ENCODE measurements around the gene AUTS2.

AUTS2 gene

DNA sequence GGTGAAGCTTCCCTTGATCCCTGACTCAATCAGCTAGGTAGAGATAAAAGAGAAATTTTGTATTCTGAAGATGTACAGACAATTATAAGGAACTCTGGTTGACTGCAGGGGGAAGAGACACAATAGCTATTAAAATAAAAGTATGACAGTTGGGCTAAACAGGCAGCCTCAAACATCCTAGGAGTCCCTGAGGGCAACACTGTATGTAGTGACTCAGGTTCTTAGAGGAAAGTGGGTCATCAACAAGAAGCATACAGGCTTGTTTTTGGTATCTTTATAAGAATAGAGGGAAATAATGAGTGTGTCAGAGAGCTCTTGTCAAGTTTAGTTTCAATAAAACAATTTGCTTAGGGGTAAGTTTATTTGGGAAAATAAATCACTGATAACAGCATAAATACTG is 150.3 kb downstream of the AUTS2 start:
- H3K27me3 ChIP-seq (ENCODE audit: control insufficient read depth, insufficient read depth, low read length), result no peaks in the 10 kb centered on the region
- H3K4me3 ChIP-seq (ENCODE audit: low read depth, low read length), result no peak overlapping the region
- no peaks in the 10 kb centered on the region for H3K36me3 ChIP-seq (ENCODE audit: control insufficient read depth, insufficient read depth, low read length)
- no peak overlapping the region for H3K9ac ChIP-seq (ENCODE audit: low read length)
- H3K4me1 ChIP-seq (ENCODE audit: control insufficient read depth, insufficient read depth, low read length), result peaks cover 15% of the 10 kb centered on the region; the same call in 1 of the 2 replicates
- no peaks in the 10 kb centered on the region for H3K9me3 ChIP-seq (ENCODE audit: control insufficient read depth, insufficient read depth, low read depth, low read length)
- H3K27ac ChIP-seq (ENCODE audit: low read depth, low read length), result no peak overlapping the region

DNA sequence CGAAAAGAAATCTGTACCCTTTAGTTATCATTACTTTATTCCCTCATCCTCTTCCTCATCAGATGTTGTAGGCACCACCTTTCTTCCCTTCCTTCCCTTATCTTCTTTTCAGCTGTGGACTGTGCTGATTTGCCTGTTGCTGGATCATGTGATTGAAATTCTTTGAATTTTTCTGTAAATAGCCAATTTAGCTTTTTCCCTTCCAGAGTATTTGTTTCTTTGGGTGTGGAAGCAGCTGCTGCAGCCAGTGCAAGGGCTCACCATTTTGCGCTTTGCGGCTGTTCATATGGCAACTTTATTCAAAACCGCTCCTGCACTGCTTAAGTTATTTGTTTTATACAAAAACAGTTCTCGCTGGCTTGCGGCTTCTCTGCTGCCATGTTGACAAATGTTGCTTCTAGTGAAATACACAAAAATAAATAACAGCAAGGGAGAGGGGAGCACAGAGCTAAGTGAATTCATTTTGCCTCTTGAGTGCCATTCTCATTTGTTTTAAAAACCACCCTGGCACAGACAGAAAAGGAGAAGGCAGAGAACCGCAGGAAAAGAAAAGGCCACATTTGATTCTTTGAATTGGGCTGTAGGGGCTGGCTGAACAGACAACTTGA is 151.2 kb downstream of the AUTS2 start:
- peak overlapping the region; percentile 36; the same call in 1 of the 2 replicates for H3K27ac ChIP-seq (ENCODE audit: low read depth, low read length)
- no peaks in the 10 kb centered on the region for H3K27me3 ChIP-seq (ENCODE audit: control insufficient read depth, insufficient read depth, low read length)
- no peak overlapping the region for H3K9ac ChIP-seq (ENCODE audit: low read length)
- no peaks in the 10 kb centered on the region for H3K9me3 ChIP-seq (ENCODE audit: control insufficient read depth, insufficient read depth, low read depth, low read length)
- H3K4me3 ChIP-seq (ENCODE audit: low read depth, low read length), result no peak overlapping the region
- peaks cover 17% of the 10 kb centered on the region; the same call in 1 of the 2 replicates for H3K4me1 ChIP-seq (ENCODE audit: control insufficient read depth, insufficient read depth, low read length)
- H3K36me3 ChIP-seq (ENCODE audit: control insufficient read depth, insufficient read depth, low read length), result no peaks in the 10 kb centered on the region

DNA sequence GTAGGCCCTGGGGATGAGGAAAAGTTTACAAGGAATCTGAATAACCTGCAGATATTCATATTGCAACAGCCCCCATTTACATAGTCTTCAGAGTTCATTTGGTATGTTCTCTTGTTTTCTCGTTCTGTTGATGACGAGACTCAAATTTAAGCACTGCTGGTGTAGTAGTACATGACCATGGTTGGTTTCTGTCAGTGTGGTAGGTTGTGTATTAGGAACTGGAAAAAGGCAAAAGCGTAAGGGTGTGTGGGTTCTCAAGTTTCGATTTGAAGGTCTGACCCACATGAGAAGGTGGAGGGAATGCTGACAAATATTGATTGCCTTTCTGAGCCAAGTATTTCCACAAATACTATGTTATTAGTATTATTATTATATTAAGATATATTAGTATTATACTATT is 151.7 kb downstream of the AUTS2 start:
- Histone ChIP-seq H3K27ac (ENCODE audit: low read depth, low read length) (0 out of 2 replicates have a peak overlapping the region, but pooled peaks have one; percentile 36), H3K4me1 (ENCODE audit: control insufficient read depth, insufficient read depth, low read length) (peaks cover 17% of the 10 kb centered on the region; the same call in 1 of the 2 replicates), H3K9me3 (ENCODE audit: control insufficient read depth, insufficient read depth, low read depth, low read length) (no peaks in the 10 kb centered on the region)

DNA sequence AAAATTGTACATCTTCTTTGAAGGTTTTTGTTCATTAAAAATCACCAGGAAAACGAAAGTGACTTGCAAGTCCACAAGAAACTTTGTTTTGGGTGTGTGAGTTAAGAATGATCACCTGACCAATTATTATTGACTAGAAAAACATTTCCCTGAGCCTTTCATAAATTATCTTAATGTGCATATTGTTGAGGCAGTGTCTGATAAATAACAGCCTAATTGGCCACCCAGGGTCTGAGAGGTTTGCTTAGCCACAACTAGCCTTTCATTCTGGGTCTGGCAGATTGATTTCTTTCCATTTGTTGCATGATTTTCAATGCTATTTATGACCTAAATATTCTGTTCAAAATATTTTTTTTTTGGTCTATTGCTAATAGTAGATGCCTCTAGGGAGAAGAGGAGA is 152.8 kb downstream of the AUTS2 start:
- no peaks in the 10 kb centered on the region for H3K36me3 ChIP-seq (ENCODE audit: control insufficient read depth, insufficient read depth, low read length)
- H3K27ac ChIP-seq (ENCODE audit: low read depth, low read length), result no peak overlapping the region
- no peaks in the 10 kb centered on the region for H3K27me3 ChIP-seq (ENCODE audit: control insufficient read depth, insufficient read depth, low read length)
- H3K9ac ChIP-seq (ENCODE audit: low read length), result no peak overlapping the region
- H3K4me1 ChIP-seq (ENCODE audit: control insufficient read depth, insufficient read depth, low read length), result peaks cover 21% of the 10 kb centered on the region
- no peak overlapping the region for H3K4me3 ChIP-seq (ENCODE audit: low read depth, low read length)
- H3K9me3 ChIP-seq (ENCODE audit: control insufficient read depth, insufficient read depth, low read depth, low read length), result no peaks in the 10 kb centered on the region

More for the DNA sequence above, 151.7 kb downstream of the AUTS2 start:
- H3K36me3 ChIP-seq (ENCODE audit: control insufficient read depth, insufficient read depth, low read length), result no peaks in the 10 kb centered on the region
- H3K27me3 ChIP-seq (ENCODE audit: control insufficient read depth, insufficient read depth, low read length), result no peaks in the 10 kb centered on the region
- no peak overlapping the region for H3K4me3 ChIP-seq (ENCODE audit: low read depth, low read length)
- no peak overlapping the region for H3K9ac ChIP-seq (ENCODE audit: low read length)

DNA sequence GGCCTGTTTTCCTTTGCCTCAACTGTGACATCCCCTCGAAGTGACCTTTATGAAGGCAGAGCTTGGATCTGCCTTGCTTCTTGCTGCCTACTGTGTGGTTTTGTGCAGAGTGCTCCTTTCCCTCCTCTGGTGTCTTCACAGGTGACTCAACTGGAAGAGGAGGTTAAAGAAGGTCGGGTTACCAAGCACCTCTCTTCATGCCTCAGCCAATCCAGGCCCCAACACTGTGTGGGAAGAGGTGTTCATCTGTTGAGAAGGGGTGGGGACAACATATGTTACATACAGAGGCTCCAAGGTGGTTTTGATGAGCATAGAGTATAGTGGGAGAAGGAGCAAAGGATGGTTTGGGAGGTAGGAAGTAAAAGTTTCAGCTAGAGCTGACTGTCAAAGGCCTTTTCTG is 155.7 kb downstream of the AUTS2 start:
- Histone ChIP-seq H3K4me3 (ENCODE audit: low read depth, low read length) (no peak overlapping the region), H3K36me3 (ENCODE audit: control insufficient read depth, insufficient read depth, low read length) (no peaks in the 10 kb centered on the region), H3K4me1 (ENCODE audit: control insufficient read depth, insufficient read depth, low read length) (peaks cover 42% of the 10 kb centered on the region), H3K27me3 (ENCODE audit: control insufficient read depth, insufficient read depth, low read length) (no peaks in the 10 kb centered on the region), H3K9ac (ENCODE audit: low read length) (no peak overlapping the region), H3K9me3 (ENCODE audit: control insufficient read depth, insufficient read depth, low read depth, low read length) (no peaks in the 10 kb centered on the region), H3K27ac (ENCODE audit: low read depth, low read length) (no peak overlapping the region)

DNA sequence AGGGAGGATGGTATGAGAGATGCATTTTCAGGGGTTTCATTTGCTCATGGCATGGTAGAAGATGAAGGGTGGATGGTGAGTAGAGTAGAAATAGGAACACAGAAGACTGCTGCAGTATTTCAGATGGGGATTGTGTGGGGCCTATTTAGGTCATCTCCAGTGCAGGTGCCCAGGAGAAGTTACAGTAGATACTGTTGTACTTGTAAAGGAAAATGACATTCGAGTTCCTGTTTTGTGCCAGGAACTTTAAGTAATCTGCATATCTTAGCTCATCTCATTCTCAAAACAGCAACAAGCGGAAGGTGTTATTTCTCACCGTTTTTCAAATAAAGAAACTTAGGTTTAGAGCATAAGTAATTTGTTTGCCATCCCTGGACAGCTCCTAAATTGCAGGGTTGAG is 156.2 kb downstream of the AUTS2 start:
- H3K27ac ChIP-seq (ENCODE audit: low read depth, low read length), result no peak overlapping the region
- H3K9me3 ChIP-seq (ENCODE audit: control insufficient read depth, insufficient read depth, low read depth, low read length), result no peaks in the 10 kb centered on the region
- peaks cover 38% of the 10 kb centered on the region for H3K4me1 ChIP-seq (ENCODE audit: control insufficient read depth, insufficient read depth, low read length)
- H3K9ac ChIP-seq (ENCODE audit: low read length), result no peak overlapping the region
- H3K4me3 ChIP-seq (ENCODE audit: low read depth, low read length), result no peak overlapping the region
- H3K36me3 ChIP-seq (ENCODE audit: control insufficient read depth, insufficient read depth, low read length), result no peaks in the 10 kb centered on the region
- no peaks in the 10 kb centered on the region for H3K27me3 ChIP-seq (ENCODE audit: control insufficient read depth, insufficient read depth, low read length)

DNA sequence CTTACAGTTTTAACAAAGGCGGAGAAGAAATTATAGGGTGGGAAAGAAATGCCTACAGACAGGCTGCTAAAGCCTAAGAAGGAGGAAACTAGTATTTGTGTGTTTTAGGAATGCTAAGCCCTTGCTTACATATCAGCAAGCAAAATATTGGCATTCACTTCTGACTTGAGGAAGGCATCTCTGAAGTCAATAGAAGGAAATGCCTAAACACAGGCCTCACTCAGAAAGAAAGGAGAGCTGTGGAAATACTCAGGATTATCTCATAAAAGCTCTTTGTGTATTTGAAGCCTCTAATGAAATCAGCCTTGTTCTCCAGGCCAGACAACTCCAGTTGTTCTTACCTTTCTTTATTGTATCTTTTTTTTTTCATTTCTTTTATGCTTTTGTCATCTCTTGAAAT is 158.0 kb downstream of the AUTS2 start:
- Histone ChIP-seq H3K36me3 (ENCODE audit: control insufficient read depth, insufficient read depth, low read length) (no peaks in the 10 kb centered on the region), H3K9ac (ENCODE audit: low read length) (no peak overlapping the region), H3K4me1 (ENCODE audit: control insufficient read depth, insufficient read depth, low read length) (peaks cover 32% of the 10 kb centered on the region), H3K4me3 (ENCODE audit: low read depth, low read length) (no peak overlapping the region), H3K27ac (ENCODE audit: low read depth, low read length) (no peak overlapping the region), H3K9me3 (ENCODE audit: control insufficient read depth, insufficient read depth, low read depth, low read length) (no peaks in the 10 kb centered on the region), H3K27me3 (ENCODE audit: control insufficient read depth, insufficient read depth, low read length) (no peaks in the 10 kb centered on the region)

DNA sequence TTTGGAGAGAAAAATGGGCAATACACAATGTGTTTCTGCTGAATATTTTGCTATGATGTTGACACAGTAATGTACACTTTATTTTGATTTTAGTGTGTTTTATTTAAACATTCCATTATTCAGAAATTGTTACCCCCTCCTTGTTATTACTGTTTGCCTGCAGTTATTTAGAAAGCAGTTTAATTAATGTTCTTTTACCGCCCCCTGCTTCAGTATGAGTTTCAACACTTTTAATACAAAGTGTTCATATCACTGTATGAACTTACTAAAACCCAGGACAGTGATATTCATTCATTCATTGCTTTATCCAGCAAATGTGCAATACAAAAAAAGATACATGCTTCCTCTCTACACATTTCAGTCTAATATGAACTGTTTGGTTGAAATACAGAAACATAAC is 159.3 kb downstream of the AUTS2 start:
- no peaks in the 10 kb centered on the region for H3K27me3 ChIP-seq (ENCODE audit: control insufficient read depth, insufficient read depth, low read length)
- no peak overlapping the region for H3K27ac ChIP-seq (ENCODE audit: low read depth, low read length)
- H3K9me3 ChIP-seq (ENCODE audit: control insufficient read depth, insufficient read depth, low read depth, low read length), result no peaks in the 10 kb centered on the region
- H3K9ac ChIP-seq (ENCODE audit: low read length), result no peak overlapping the region
- H3K4me3 ChIP-seq (ENCODE audit: low read depth, low read length), result no peak overlapping the region
- H3K36me3 ChIP-seq (ENCODE audit: control insufficient read depth, insufficient read depth, low read length), result no peaks in the 10 kb centered on the region
- H3K4me1 ChIP-seq (ENCODE audit: control insufficient read depth, insufficient read depth, low read length), result peaks cover 32% of the 10 kb centered on the region

DNA sequence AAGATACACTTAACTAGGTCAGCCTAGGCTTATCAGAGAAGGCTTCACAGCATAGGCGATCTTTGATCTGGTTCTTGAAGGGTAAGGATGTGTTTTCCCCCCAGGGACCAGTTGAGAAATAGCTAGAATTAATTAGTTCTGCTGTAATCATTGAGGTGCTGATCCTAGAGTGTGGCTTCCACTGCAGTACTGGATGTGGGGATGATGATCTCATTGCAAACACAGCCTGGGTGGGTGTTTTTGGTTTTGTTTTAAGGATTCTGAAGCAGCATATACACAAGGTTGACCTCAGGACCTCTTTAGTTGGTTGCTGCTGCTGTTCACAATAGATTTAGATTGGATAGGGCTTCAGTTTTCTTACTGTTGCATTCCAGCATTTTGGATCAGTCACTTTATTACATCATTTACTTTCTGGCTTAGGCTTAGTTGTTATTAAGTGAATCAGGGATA is 159.7 kb downstream of the AUTS2 start:
- peaks cover 32% of the 10 kb centered on the region for H3K4me1 ChIP-seq (ENCODE audit: control insufficient read depth, insufficient read depth, low read length)
- H3K4me3 ChIP-seq (ENCODE audit: low read depth, low read length), result no peak overlapping the region
- H3K27ac ChIP-seq (ENCODE audit: low read depth, low read length), result no peak overlapping the region
- H3K9ac ChIP-seq (ENCODE audit: low read length), result no peak overlapping the region
- no peaks in the 10 kb centered on the region for H3K9me3 ChIP-seq (ENCODE audit: control insufficient read depth, insufficient read depth, low read depth, low read length)
- no peaks in the 10 kb centered on the region for H3K36me3 ChIP-seq (ENCODE audit: control insufficient read depth, insufficient read depth, low read length)
- no peaks in the 10 kb centered on the region for H3K27me3 ChIP-seq (ENCODE audit: control insufficient read depth, insufficient read depth, low read length)

DNA sequence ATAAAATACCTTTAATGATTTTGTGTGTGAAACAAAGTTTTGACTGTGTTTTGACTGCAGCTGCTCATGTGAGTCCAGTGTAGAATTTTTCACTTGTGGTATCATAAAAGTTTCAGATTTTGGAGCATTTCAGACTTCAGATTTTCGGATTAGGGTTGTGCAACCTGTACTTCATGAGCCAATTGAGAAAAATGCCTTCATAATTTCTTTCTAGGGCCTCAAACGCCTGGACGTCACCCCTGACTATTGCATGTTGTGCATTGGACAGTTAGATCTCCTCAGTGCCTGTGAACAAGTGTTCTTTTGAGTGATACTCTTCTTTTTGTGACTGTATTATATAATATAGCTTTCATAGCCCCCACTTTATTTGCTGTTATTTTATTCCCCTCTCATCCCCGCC is 161.1 kb downstream of the AUTS2 start:
- peaks cover 34% of the 10 kb centered on the region for H3K4me1 ChIP-seq (ENCODE audit: control insufficient read depth, insufficient read depth, low read length)
- no peak overlapping the region for H3K4me3 ChIP-seq (ENCODE audit: low read depth, low read length)
- H3K9me3 ChIP-seq (ENCODE audit: control insufficient read depth, insufficient read depth, low read depth, low read length), result no peaks in the 10 kb centered on the region
- H3K36me3 ChIP-seq (ENCODE audit: control insufficient read depth, insufficient read depth, low read length), result no peaks in the 10 kb centered on the region
- no peaks in the 10 kb centered on the region for H3K27me3 ChIP-seq (ENCODE audit: control insufficient read depth, insufficient read depth, low read length)
- H3K9ac ChIP-seq (ENCODE audit: low read length), result no peak overlapping the region
- H3K27ac ChIP-seq (ENCODE audit: low read depth, low read length), result no peak overlapping the region

DNA sequence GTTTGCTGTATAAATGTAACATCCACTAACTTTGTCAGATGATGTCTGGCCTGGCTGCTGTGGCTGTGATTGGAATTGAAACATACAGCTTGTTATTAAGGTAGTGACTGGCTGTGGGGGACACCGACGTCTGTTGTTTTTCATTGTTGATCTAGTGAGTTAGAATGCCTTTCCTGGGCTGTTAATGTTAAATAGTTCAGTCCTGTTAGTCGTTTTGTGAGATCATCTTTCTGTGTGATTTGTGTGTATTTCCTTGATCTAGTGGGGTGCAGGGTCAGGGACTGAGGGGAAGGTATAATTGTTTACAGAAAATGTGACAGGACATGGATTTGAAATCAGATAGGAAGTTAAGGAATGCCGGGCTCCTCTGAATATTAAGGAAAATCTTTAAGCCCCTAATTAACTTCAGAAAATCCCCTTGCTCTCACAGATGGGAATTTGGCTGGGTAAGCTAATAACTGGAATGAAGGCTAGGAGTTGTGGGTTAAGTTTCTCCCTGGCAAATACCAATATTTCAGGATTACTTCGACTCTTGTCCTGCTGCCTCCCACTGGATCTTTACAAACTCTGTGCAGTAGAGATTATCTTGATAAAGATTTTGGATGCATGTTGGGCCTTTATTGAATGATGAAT is 163.1 kb downstream of the AUTS2 start:
- H3K9ac ChIP-seq (ENCODE audit: low read length), result no peak overlapping the region
- H3K27ac ChIP-seq (ENCODE audit: low read depth, low read length), result no peak overlapping the region
- H3K36me3 ChIP-seq (ENCODE audit: control insufficient read depth, insufficient read depth, low read length), result no peaks in the 10 kb centered on the region
- peaks cover 31% of the 10 kb centered on the region for H3K4me1 ChIP-seq (ENCODE audit: control insufficient read depth, insufficient read depth, low read length)
- no peaks in the 10 kb centered on the region for H3K9me3 ChIP-seq (ENCODE audit: control insufficient read depth, insufficient read depth, low read depth, low read length)
- no peak overlapping the region for H3K4me3 ChIP-seq (ENCODE audit: low read depth, low read length)
- H3K27me3 ChIP-seq (ENCODE audit: control insufficient read depth, insufficient read depth, low read length), result no peaks in the 10 kb centered on the region
